ENCODE data around the gene PCDHGA8.
"Not testable (repeated sequence)": the region's sequence is repeated elsewhere in the genome, so short reads cannot be mapped to it uniquely, and the experiment has no call there.

PCDHGA8 gene

DNA sequence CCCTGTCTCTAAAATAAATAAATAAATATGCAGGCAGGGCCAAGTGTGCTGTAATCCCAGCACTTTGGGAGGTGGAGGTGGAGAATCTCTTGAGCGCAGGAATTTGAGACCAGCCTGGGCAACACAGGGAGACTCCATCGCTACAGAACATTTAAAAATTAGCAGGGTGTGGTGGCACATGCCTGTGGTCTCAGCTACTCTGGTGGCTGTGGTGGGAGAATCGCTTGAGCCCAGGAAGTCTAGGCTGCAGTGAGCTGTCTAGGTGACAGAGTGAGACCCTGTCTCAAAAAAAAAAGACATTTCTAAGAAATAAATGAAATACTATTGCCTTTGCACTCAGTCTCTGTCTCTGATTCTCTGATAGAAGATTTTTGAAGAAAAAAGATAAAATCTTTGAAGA, 19.1 kb downstream of the PCDHGA8 start:
- Histone ChIP-seq H3K27me3 (replicated peaks; ENCODE audit: control insufficient read depth, insufficient read depth, low read length) (no peaks in the 10 kb centered on the region), H3K4me3 (replicated peaks; ENCODE audit: low read depth, low read length) (no peak overlapping the region), H3K36me3 (ENCODE audit: control insufficient read depth, insufficient read depth, low read length) (no peaks in the 10 kb centered on the region)
- DNase-seq (ENCODE audit: extremely low read depth, insufficient read length): no peak
- TF ChIP-seq, protein P1, sequence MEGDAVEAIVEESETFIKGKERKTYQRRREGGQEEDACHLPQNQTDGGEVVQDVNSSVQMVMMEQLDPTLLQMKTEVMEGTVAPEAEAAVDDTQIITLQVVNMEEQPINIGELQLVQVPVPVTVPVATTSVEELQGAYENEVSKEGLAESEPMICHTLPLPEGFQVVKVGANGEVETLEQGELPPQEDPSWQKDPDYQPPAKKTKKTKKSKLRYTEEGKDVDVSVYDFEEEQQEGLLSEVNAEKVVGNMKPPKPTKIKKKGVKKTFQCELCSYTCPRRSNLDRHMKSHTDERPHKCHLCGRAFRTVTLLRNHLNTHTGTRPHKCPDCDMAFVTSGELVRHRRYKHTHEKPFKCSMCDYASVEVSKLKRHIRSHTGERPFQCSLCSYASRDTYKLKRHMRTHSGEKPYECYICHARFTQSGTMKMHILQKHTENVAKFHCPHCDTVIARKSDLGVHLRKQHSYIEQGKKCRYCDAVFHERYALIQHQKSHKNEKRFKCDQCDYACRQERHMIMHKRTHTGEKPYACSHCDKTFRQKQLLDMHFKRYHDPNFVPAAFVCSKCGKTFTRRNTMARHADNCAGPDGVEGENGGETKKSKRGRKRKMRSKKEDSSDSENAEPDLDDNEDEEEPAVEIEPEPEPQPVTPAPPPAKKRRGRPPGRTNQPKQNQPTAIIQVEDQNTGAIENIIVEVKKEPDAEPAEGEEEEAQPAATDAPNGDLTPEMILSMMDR (IDR thresholded peaks at IDR 0.05; ENCODE audit: insufficient read depth, low read length, poor library complexity, severe bottlenecking): no peak

DNA sequence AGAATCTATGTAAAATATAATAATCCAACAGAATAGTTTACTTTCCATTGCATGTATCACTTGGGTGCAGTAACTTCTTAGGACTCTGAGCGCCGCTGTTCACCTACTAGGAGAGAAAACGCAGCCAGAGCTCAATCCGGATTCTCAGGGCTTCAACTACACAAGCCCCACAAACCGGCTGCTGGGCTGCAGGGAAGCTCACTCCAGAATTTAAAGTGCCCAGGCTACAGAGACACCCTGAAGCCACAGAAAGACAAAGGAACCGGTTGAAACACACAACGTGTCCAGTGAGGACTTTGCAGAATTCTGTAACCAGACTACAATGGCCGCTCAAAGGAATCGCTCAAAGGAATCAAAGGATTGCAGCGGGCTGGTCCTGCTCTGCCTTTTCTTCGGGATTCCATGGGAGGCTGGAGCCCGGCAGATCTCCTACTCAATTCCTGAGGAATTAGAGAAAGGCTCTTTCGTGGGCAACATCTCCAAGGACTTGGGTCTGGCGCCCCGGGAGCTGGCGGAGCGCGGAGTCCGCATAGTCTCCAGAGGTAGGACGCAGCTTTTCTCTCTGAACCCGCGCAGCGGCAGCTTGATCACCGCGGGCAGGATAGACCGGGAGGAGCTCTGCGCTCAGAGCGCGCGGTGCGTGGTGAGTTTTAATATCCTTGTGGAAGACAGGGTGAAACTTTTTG, 20.6 kb downstream of the PCDHGA8 start, which contains the start of gene PCDHGA10:
PCDHGA10 (plus strand) TSS at position 134 of the 686 bp plus-strand sequence; CDS start at position 323, 189 bp downstream.
- Histone ChIP-seq H3K27me3 (replicated peaks; ENCODE audit: control insufficient read depth, insufficient read depth, low read length) (no peaks in the 10 kb centered on the region), H3K36me3 (ENCODE audit: control insufficient read depth, insufficient read depth, low read length) (no peaks in the 10 kb centered on the region), H3K4me3 (replicated peaks; ENCODE audit: low read depth, low read length) (peak within 1 kb of the TSS; percentile 62)
- no peak for DNase-seq (ENCODE audit: extremely low read depth, insufficient read length)
- TF ChIP-seq, protein P1 (IDR thresholded peaks at IDR 0.05; ENCODE audit: insufficient read depth, low read length, poor library complexity, severe bottlenecking): peak; percentile 79

DNA sequence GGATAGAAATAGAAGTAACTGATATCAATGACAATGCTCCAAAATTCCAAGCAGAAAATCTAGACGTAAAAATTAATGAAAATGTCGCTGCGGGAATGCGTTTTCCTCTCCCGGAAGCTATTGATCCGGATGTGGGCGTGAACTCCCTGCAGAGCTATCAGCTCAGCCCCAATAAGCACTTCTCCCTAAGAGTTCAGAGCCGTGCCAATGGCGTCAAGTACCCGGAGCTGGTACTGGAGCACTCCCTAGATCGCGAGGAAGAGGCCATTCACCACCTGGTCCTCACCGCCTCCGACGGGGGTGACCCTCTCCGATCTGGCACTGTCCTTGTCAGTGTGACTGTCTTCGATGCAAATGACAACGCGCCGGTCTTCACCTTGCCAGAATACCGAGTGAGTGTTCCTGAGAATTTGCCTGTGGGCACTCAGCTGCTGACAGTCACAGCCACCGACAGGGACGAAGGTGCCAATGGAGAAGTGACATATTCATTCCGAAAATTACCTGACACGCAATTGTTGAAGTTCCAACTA, 21.2 kb downstream of the PCDHGA8 start:
- H3K27me3 ChIP-seq (replicated peaks; ENCODE audit: control insufficient read depth, insufficient read depth, low read length): no peaks in the 10 kb centered on the region
- no peak for DNase-seq (ENCODE audit: extremely low read depth, insufficient read length)
- H3K4me3 ChIP-seq (replicated peaks; ENCODE audit: low read depth, low read length): peak overlapping the region; percentile 62
- TF ChIP-seq, protein P1 (IDR thresholded peaks at IDR 0.05; ENCODE audit: insufficient read depth, low read length, poor library complexity, severe bottlenecking): no peak
- no peaks in the 10 kb centered on the region for H3K36me3 ChIP-seq (ENCODE audit: control insufficient read depth, insufficient read depth, low read length)

DNA sequence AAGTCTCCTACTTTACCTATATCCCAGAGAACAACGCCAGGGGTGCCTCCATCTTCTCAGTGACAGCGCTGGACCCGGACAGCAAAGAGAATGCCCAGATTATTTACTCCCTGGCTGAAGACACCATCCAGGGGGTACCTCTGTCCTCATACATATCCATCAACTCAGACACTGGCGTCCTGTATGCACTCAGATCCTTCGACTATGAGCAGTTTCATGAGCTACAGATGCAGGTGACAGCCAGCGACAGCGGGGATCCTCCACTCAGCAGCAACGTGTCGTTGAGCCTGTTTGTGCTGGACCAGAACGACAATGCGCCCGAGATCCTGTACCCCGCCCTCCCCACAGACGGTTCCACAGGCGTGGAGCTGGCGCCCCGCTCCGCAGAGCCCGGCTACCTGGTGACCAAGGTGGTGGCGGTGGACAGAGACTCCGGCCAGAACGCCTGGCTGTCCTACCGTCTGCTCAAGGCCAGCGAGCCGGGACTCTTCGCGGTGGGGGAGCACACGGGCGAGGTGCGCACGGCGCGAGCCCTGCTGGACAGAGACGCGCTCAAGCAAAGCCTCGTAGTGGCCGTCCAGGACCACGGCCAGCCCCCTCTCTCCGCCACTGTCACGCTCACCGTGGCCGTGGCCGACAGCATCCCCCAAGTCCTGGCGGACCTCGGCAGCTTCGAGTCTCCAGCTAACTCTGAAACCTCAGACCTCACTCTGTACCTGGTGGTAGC, 22.3 kb downstream of the PCDHGA8 start:
- not testable (repeated sequence) for DNase-seq (ENCODE audit: extremely low read depth, insufficient read length); H3K36me3 ChIP-seq (ENCODE audit: control insufficient read depth, insufficient read depth, low read length); H3K27me3 ChIP-seq (replicated peaks; ENCODE audit: control insufficient read depth, insufficient read depth, low read length)
- peak overlapping the region; percentile 39; the same call in 1 of the 2 replicates for H3K4me3 ChIP-seq (replicated peaks; ENCODE audit: low read depth, low read length)

DNA sequence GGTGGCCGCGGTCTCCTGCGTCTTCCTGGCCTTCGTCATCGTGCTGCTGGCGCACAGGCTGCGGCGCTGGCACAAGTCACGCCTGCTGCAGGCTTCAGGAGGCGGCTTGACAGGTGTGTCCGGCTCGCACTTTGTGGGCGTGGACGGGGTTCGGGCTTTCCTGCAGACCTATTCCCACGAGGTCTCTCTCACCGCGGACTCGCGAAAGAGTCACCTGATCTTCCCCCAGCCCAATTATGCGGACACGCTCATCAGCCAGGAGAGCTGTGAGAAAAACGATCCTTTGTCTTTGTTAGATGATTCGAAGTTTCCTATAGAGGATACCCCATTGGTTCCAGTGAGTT, 22.8 kb downstream of the PCDHGA8 start:
- DNase-seq (ENCODE audit: extremely low read depth, insufficient read length): not testable (repeated sequence)

DNA sequence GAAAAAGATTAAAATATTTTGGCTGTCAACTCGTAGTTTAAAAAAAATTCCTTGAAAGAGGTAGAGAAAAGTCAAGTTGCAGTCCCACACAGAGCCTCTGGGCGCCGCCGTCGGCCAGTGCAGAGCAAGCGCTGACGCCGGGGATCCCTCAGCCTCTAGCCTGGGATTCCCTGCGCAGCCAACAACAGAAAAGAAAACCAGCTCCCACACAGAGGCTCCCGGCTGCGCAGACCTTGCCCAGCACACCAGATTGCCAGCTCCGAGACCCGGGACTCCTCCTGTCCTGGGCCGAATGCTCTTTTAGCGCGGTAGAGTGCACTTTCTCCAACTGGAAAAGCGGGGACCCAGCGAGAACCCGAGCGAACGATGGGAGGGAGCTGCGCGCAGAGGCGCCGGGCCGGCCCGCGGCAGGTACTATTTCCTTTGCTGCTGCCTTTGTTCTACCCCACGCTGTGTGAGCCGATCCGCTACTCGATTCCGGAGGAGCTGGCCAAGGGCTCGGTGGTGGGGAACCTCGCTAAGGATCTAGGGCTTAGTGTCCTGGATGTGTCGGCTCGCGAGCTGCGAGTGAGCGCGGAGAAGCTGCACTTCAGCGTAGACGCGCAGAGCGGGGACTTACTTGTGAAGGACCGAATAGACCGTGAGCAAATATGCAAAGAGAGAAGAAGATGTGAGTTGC, 25.2 kb downstream of the PCDHGA8 start, which contains the start of gene PCDHGB7:
PCDHGB7 (plus strand) TSS at position 184 of the 679 bp plus-strand sequence; CDS start at position 367, 183 bp downstream.
- H3K4me3 ChIP-seq (replicated peaks; ENCODE audit: low read depth, low read length): peak within 1 kb of the TSS; percentile 66
- TF ChIP-seq, protein P1 (IDR thresholded peaks at IDR 0.05; ENCODE audit: insufficient read depth, low read length, poor library complexity, severe bottlenecking): peak; percentile 93
- not testable (repeated sequence) for H3K27me3 ChIP-seq (replicated peaks; ENCODE audit: control insufficient read depth, insufficient read depth, low read length); H3K36me3 ChIP-seq (ENCODE audit: control insufficient read depth, insufficient read depth, low read length)
- peak; percentile 76 for DNase-seq (ENCODE audit: extremely low read depth, insufficient read length)

More for the DNA sequence above, 22.8 kb downstream of the PCDHGA8 start:
- H3K27me3 ChIP-seq (replicated peaks; ENCODE audit: control insufficient read depth, insufficient read depth, low read length); H3K36me3 ChIP-seq (ENCODE audit: control insufficient read depth, insufficient read depth, low read length): not testable (repeated sequence)
- H3K4me3 ChIP-seq (replicated peaks; ENCODE audit: low read depth, low read length): peak overlapping the region; percentile 39
